NCI-H510A (cell line): Measurements from ENCODE around the gene TRIM27.
"Not testable (repeated sequence)": the region's sequence is repeated elsewhere in the genome, so short reads cannot be mapped to it uniquely, and the experiment has no call there.

Experiments used
- DNase-seq: peaks from one replicate; lab custom pipeline; 2025; lab: John Stamatoyannopoulos, UW

The TRIM27 gene

DNA sequence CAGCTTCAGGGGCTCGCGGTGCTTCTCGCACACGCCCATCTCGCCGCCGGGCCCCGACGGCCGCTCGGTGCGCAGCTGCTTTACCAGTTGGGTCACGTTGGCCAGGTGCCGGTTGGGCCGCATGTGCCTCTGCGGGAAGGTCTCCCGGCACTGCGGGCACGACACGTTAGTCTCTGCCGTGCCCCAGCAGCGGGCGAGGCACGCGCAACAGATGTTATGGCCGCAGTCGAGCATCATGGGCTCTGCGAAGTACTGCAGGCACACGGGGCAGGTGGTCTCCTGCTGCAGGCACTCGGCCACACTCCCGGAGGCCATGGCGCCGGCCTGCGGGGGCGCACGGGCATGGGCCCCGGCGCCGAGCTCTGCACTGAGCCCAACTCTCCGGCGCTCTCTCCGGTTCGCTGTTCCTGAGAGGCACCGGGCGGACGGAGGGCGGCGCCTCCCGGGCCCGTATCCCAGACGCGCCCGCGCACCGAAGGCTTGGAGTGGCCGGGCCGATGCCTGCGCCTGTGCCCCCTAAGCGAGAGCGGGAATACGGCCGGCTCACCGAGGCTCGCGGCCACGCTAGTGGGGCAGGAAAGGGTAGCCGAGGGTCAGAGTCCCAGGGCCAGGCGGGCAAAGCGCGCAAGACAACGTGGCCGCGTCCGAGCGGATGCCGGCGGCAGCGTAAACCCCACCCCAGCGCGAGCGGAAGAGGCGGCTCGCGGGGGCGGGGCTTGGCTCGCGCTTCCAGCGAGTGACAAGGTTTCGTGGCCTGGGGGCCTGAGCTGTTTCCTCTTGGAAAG lies at the start of gene TRIM27:
Gene TRIM27 (minus strand): TSS at position 668 of the 785 bp plus-strand sequence. CDS start 353 bp downstream, at position 315.
- DNase-seq: peak; percentile 76

DNA sequence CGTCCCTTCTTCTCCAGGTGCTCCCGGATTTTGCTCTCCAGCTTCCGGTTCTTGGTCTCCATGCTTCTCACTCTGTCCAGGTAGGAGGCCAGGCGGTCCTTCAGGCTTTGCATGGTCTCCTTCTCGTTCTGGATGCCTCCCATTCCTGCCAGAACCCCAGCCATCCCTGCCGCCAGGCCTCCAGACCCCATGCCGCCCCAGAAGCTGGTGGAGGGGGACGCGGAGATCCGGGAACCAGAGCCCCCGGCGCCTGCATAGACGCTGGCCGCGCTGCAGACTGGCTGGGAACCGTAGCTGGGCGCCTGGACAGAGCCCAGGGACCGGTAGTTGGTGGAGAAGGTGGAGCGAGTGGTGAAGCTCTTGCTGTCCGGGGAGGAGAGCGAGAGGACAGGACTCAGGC lies 46.3 kb upstream of the TRIM27 start:
- DNase-seq: not testable (repeated sequence)

DNA sequence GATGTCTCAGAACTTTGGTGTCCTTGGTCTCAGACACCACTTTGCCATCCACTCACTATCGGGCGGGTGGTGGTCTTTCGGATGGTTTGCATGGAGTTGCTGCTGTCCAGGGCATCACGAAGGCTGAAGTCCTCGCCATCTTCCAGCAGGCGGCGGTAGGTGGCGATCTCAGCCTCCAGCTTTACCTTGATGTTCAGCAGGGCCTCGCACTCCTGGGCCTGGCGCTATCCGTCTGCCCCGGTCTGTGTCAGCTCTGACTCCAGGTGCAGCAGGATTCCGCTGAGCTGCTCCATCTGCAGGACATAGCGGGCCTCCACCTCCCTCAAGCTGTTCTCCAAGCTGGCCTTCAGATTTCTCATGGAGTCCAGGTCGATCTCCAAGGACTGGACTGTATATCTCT lies 45.3 kb upstream of the TRIM27 start:
- no peak for DNase-seq

DNA sequence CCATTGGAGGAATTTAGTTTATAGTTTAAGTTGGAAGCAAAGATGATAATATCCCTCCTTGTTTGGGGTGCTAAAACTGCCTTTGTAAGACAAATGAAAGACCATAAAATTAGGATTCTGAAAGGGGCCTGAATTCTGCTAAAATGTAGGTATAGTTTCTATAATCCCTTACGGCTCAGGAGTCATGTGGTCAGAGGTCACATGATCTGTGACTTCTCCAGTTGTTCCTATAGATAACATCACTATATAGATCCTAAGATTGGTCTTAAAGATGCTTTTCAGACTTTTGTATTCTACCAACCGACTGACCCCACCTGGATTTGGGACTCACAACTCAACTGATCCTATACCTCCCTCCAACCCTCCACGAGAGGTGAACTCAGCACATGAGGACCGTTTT lies 44.7 kb upstream of the TRIM27 start:
- no peak for DNase-seq

GRCh38 chr6:28965706-28966105 lies 41.9 kb upstream of the TRIM27 start:
- no peak for DNase-seq

- no peak for DNase-seq
Observed at GRCh38 chr6:28960846-28961500, 37.2 kb upstream of the TRIM27 start.

GRCh38 chr6:28958561-28959243 lies 34.9 kb upstream of the TRIM27 start:
- DNase-seq: not testable (repeated sequence)

DNA sequence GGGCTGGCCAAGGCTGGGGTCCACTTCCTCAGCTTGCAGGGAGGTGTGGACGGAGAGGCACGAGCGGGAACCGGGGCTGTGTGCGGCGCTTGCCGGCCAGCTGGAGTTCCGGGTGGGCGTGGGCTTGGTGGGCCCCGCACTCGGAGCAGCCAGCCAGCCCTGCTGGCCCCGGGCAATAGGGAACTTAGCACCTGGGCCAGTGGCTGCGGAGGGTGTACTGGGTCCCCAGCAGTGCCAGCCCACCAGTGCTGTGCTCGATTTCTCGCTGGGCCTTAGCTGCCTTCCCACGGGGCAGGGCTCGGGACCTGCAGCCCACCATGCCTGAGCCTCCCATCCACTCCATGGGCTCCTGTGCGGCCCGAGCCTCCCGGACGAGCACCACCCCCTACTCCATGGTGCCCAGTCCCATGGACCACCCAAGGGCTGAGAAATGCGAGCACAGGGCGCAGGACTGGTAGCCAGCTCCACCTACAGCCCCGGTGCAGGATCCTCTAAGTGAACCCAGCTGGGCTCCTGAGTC lies 34.1 kb upstream of the TRIM27 start:
- DNase-seq: not testable (repeated sequence)

DNA sequence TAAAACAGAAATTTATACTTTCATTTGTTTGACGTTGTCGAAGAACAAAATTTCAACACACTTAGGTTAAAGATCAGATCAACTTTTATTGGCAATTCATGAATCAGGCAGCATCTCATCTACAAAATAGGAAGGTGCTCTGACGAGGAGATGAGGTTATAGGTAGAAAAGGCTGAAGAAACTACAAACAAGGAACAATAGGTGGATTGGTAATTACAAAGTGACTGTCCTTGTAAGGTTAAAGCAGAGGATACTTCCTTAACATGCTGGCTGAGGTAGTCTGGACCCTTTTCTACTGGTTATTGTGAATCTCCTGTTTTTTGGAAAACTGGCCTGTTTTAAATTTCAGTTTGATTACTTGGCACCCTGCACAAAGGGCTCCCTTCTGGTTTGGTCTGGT lies 32.5 kb upstream of the TRIM27 start:
- DNase-seq: no peak

GRCh38 chr6:28953585-28954258 lies 29.9 kb upstream of the TRIM27 start:
- DNase-seq: no peak

DNA sequence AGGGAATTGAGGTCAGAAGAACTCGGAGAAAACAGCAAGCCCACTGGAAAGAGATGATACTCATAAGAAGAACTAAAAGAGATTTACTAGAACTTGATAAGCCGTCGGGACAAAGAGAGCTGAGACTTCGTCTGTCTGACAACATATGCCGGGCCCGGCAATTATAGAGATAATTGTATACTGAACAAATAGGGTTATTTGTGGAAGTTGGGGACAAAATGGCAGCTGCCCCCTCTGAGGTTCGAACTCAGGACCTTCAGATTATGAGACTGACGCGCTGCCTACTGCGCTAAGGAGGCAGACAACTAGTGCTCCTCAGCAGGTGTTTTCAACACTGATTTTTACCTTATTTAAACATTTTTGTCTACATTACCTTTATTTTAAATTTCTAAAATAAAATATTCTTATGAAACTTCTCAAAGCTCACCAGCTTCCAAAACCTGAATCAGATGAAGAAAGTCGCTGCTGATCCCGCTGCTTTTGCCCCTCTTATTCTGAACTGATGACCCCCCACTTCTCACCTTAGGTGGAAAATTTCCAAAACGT lies 29.3 kb upstream of the TRIM27 start:
- DNase-seq: no peak

DNA sequence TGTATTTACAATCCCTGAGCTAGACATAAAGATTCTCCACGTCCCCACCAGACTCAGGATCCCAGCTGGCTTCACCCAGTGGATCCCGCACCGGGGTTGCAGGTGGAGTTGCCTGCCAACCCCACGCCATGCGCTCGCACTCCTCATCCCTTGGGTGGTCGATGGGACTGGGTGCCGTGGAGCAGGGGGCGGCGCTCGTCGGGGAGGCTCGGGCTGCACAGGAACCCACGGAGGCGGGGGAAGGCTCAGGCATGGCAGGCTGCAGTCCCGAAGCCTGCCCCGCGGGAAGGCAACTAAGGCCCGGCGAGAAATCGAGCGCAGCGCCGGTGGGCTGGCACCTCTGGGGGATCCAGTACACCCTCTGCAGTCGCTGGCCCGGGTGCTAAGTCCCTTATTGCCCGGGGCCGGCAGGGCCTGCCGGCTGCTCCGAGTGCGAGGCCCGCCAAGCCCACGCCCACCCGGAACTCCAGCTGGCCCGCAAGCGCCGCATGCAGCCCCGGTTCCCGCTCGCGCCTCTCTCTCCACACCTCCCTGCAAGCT lies 25.9 kb upstream of the TRIM27 start:
- DNase-seq: not testable (repeated sequence)

GRCh38 chr6:28948782-28949486 lies 25.1 kb upstream of the TRIM27 start:
- no peak for DNase-seq

- no peak for DNase-seq
Observed at GRCh38 chr6:28947831-28948270, 24.1 kb upstream of the TRIM27 start.

GRCh38 chr6:28947067-28947765 lies 23.4 kb upstream of the TRIM27 start:
- no peak for DNase-seq

DNA sequence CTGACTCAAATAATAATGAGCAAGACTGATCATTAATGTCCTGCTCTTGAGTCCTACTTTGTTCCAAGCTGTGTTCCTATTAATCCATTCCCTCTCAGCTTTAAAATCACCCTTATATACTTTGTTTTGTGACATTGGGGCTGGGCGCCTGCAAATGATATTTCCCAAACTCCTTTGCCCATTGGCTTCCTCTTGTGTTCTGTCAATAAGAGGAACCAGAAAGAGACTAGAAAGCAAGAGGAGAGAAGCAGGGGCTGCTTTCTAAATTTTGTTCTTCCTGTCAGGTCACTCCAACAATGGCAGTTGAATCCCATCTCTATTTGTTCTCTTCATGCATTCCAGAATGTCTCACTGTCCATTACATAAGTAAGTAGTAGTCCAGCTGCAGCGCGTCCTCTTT lies 21.6 kb upstream of the TRIM27 start:
- no peak for DNase-seq

- no peak for DNase-seq
Observed at GRCh38 chr6:28944412-28944865, 20.7 kb upstream of the TRIM27 start.

DNA sequence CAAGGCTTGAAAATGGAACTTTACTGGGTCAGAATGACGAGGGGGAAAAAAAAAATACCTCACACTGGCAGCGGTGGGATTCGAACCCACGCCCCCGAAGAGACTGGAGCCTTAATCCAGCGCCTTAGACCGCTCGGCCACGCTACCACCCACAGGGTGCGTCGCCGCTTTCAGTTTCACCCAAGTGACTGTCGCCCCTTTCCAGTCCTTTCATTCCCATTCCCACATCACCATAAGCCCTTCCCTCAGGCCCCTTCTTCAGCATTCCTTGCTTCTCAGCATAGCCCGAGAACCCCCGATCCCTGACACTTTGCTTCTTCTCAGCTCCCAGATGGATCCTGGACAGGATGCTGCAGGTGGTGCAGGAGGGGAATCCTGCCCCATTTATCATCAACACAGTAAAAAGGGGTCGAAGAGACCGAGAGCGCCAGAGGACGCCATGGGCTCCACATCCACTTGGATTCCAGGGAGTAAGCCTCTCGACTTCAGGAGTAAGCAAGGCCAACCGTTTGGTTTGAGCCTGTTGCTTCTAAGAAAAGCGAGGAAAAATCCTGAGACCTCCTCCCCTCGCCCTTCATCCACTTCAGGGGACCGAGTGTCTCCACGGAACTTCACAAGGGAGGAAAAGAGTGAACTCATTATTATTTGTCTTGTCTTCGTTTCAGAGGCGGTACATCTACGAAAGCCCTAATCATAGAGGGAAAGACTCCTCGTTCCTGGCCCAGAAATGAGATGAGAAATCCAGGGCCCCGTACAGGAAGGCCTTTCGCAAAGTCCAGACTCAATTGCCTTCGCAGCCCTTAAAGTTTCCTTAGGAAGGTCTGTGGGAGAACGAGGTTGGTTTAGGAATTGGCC lies 20.0 kb upstream of the TRIM27 start:
- peak; percentile 63 for DNase-seq

GRCh38 chr6:28943223-28943556 lies 19.4 kb upstream of the TRIM27 start:
- no peak for DNase-seq
